ENCODE data around the gene KCNIP2. TPM values are rescaled to one million over a fixed set of nuclear protein-coding genes. Genes with fewer than 3 reads are reported as not detected.

Gene KCNIP2
- total RNA-seq, 1 experiment from 2014 or later = 3.0 TPM

- DNase-seq = no peak
- Histone ChIP-seq H3K79me1 (ENCODE audit: insufficient read depth, low read depth, low read length, poor library complexity, severe bottlenecking) (no peaks in the 10 kb centered on the region), H4K5ac (ENCODE audit: insufficient read length, low read depth, low read length) (no peak overlapping the region), H3K18ac (ENCODE audit: insufficient read length, low read depth, low read length) (no peak overlapping the region), H2BK20ac (ENCODE audit: low read depth, low read length, poor library complexity, severe bottlenecking) (no peak overlapping the region), H3K4me2 (ENCODE audit: insufficient read depth, insufficient read length, low read length) (no peak overlapping the region), H3K9me3 (ENCODE audit: control insufficient read depth, low read depth, low read length) (no peaks in the 10 kb centered on the region), H3K23me2 (ENCODE audit: insufficient read length, low read depth, low read length, poor library complexity, severe bottlenecking) (no peaks in the 10 kb centered on the region), H3K14ac (ENCODE audit: insufficient read depth, low read length) (no peak overlapping the region), H2AK5ac (ENCODE audit: insufficient read length, low read length) (no peak overlapping the region), H4K91ac (ENCODE audit: insufficient read length, low read depth, low read length) (no peak overlapping the region), H4K8ac (replicated peaks; ENCODE audit: insufficient read length, low read depth, low read length) (no peak overlapping the region), H3T11ph (ENCODE audit: low read length) (no peak overlapping the region), H2BK5ac (ENCODE audit: insufficient read length, low read length) (no peak overlapping the region), H3K27ac (ENCODE audit: insufficient read length, low read depth, low read length) (no peak overlapping the region), H3K4me1 (ENCODE audit: insufficient read depth, low read length) (no peaks in the 10 kb centered on the region), H3K79me2 (ENCODE audit: insufficient read depth, low read length) (no peaks in the 10 kb centered on the region), H4K20me1 (ENCODE audit: control insufficient read depth, insufficient read depth, insufficient read length) (no peaks in the 10 kb centered on the region), H2AFZ (ENCODE audit: low read length) (no peak overlapping the region), H3K56ac (ENCODE audit: insufficient read length, low read depth, low read length) (no peak overlapping the region), H2BK120ac (ENCODE audit: low read depth, low read length, poor library complexity, severe bottlenecking) (no peak overlapping the region), H2BK12ac (ENCODE audit: insufficient read length, low read depth, low read length) (no peak overlapping the region), H3K23ac (ENCODE audit: insufficient read length, low read depth, low read length) (no peak overlapping the region), H2BK15ac (ENCODE audit: low read depth, low read length) (no peak overlapping the region), H3K27me3 (ENCODE audit: insufficient read depth, low read length) (no peaks in the 10 kb centered on the region), H3K4ac (ENCODE audit: low read depth, low read length) (no peak overlapping the region), H3K9ac (ENCODE audit: extremely low read depth, insufficient read length, low read length) (no peak overlapping the region)
- no peak overlapping the region for H3K27ac Mint-ChIP-seq
- H3K4me3 Mint-ChIP-seq = no peak overlapping the region
- TF ChIP-seq CTCF (conservative IDR thresholded peaks at IDR 0.05) = no peak
- H3K9me3 Mint-ChIP-seq = no peaks in the 10 kb centered on the region
- WGBS (ENCODE audit: extremely low coverage, insufficient read length, low lambda C conversion rate) = no CpG with 5 or more reads among the region's 4 CpGs
- H3K36me3 Mint-ChIP-seq (ENCODE audit: insufficient read depth in 1 of 3, low read depth in 3 of 3) = peaks cover 0 to 4% (median 0%) of the 10 kb centered on the region in 3 experiments; a peak in 1 of 7 replicates
- no peaks in the 10 kb centered on the region for H3K27me3 Mint-ChIP-seq (ENCODE audit: low read depth)
- H3K4me1 Mint-ChIP-seq = peaks cover 16 to 23% of the 10 kb centered on the region in 2 experiments
Observed at GRCh38 chr10:101851411-101852116, 8.0 kb upstream of the KCNIP2 start.

Data from H9 (cell line).